HCT116 (cell line): ENCODE measurements around the gene SSTR5. TPM values are rescaled to one million over a fixed set of nuclear protein-coding genes. Genes with fewer than 3 reads are reported as not detected.

Experiments
- ATAC-seq: fragments of 200-7000 bp; cut with Tn5 transposase; 2 replicates; pipeline ENCODE4 v1.9.1; 2020; ENCODE audit warnings: mild to moderate bottlenecking, moderate library complexity
- BruUV-seq: library from RNA; stranded (reverse); fragments of 400-500 nt; replicated peaks from 2 replicates; lab custom pipeline; 2021; lab: Mats Ljungman, UMichigan
- CTCF ChIA-PET: fragments of 300-600 bp; sonication (Branson Sonifier 250); formaldehyde crosslinking; loops from one replicate; lab custom pipeline; 2021; ENCODE audit warnings: antibody characterized with exemption; lab: Charles Lee
- POLR2A ChIA-PET: fragments of 300-600, 350-600 bp; sonication (Branson Sonifier 250); formaldehyde crosslinking; loops from one replicate; lab custom pipeline; 2021; ENCODE audit warnings: antibody characterized with exemption; lab: Charles Lee
- RAD21 ChIA-PET, 2 experiments: fragments of 300-600 bp; sonication (Branson Sonifier 250); formaldehyde crosslinking; loops; one replicate each; lab custom pipeline; 2023; ENCODE audit warnings: low total read pairs in 2 of 2; ENCODE audit not compliant: uncharacterized antibody in 2 of 2, unreplicated experiment in 2 of 2, low non-redundant PET in 1 of 2; lab: Charles Lee
- DNase-seq: peaks from one replicate; pipeline ENCODE4 v3.0.0-alpha.2; 2010; ENCODE audit warnings: low read depth, low spot score
- H2AFZ ChIP-seq: fragments of 200-600 bp; shearing (Covaris generic), sonication (generic); 2 replicates; pipeline ENCODE4 v1.6.1; 2017; ENCODE audit warnings: low read depth, mixed run types, mixed read lengths, antibody characterized with exemption, low read length; ENCODE audit not compliant: poor library complexity, severe bottlenecking
- H3K27ac ChIP-seq: 2 replicates; pipeline ENCODE4 v1.5.1; 2012; ENCODE audit warnings: low read depth, low read length
- H3K27me3 ChIP-seq: fragments of 200-600 bp; sonication (generic); 2 replicates; pipeline ENCODE4 v1.6.1; 2016; ENCODE audit warnings: mixed run types, low read length, mixed read lengths; ENCODE audit not compliant: insufficient read depth
- H3K36me3 ChIP-seq, 2 experiments: fragments of 200-500 bp in 1 of 2; fragments of 200-600 bp in 1 of 2; sonication (Bioruptor generic) in 1 of 2; sonication (generic) in 1 of 2; 2 replicates each; pipeline versions ENCODE4 v1.5.1 to v1.6.1; 2014 to 2016; ENCODE audit warnings: low read length in 2 of 2, inconsistent platforms in 1 of 2, mixed read lengths in 1 of 2, mixed run types in 1 of 2; ENCODE audit not compliant: insufficient read depth in 2 of 2, control insufficient read depth in 1 of 2
- H3K4me1 ChIP-seq, 2 experiments: fragments of 200-600 bp in 1 of 2; sonication (generic) in 1 of 2; 2 replicates each; pipeline versions ENCODE4 v1.5.1 to v1.6.1; 2012 to 2017; ENCODE audit warnings: low read length in 2 of 2, inconsistent platforms in 1 of 2, mild to moderate bottlenecking in 1 of 2, mixed read lengths in 1 of 2, mixed run types in 1 of 2, moderate library complexity in 1 of 2; ENCODE audit not compliant: insufficient read depth in 2 of 2, control insufficient read depth in 1 of 2
- H3K4me2 ChIP-seq: fragments of 200-600 bp; sonication (generic); 2 replicates; pipeline ENCODE4 v1.6.1; 2017; ENCODE audit warnings: mixed run types, low read length, mixed read lengths
- H3K4me3 ChIP-seq, 2 experiments: fragments of 200-600 bp in 1 of 2; sonication (generic) in 1 of 2; replicated peaks in 1 of 2; 2 replicates each; pipeline ENCODE4 v1.5.1; 2011 to 2016; ENCODE audit warnings: low read length in 2 of 2, control low read depth in 1 of 2, low read depth in 1 of 2, mild to moderate bottlenecking in 1 of 2, mixed read lengths in 1 of 2, mixed run types in 1 of 2
- H3K79me2 ChIP-seq: fragments of 200-600 bp; sonication (generic); 2 replicates; pipeline ENCODE4 v1.6.1; 2017; ENCODE audit warnings: mild to moderate bottlenecking, mixed run types, low read length, moderate library complexity, mixed read lengths; ENCODE audit not compliant: insufficient read depth
- H3K9ac ChIP-seq: fragments of 200-600 bp; sonication (generic); 2 replicates; pipeline ENCODE4 v1.6.1; 2016; ENCODE audit warnings: low read length, mixed read lengths
- H3K9me2 ChIP-seq: fragments of 200-600 bp; sonication (generic), shearing (Covaris generic); 2 replicates; pipeline ENCODE4 v1.6.1; 2017; ENCODE audit warnings: mixed run types, mild to moderate bottlenecking, moderate library complexity; ENCODE audit not compliant: insufficient read depth
- H3K9me3 ChIP-seq, 2 experiments: fragments of 200-500 bp in 1 of 2; fragments of 200-600 bp in 1 of 2; sonication (Bioruptor generic) in 1 of 2; sonication (generic) in 1 of 2; 2 replicates each; pipeline ENCODE4 v1.6.1; 2014 to 2017; ENCODE audit warnings: low read length in 2 of 2, mixed read lengths in 2 of 2, inconsistent platforms in 1 of 2, low read depth in 1 of 2, mild to moderate bottlenecking in 1 of 2, mixed run types in 1 of 2, moderate library complexity in 1 of 2; ENCODE audit not compliant: control insufficient read depth in 1 of 2, insufficient read depth in 1 of 2
- H4K20me1 ChIP-seq: fragments of 200-600 bp; sonication (generic), shearing (Covaris generic); 2 replicates; pipeline ENCODE4 v1.6.1; 2017; ENCODE audit warnings: mixed run types, mild to moderate bottlenecking, moderate library complexity; ENCODE audit not compliant: insufficient read depth
- CBX3 ChIP-seq: IDR thresholded peaks from 2 replicates; pipeline ENCODE4 v1.6.1; 2012; ENCODE audit warnings: low read depth
- CEBPB ChIP-seq: IDR thresholded peaks from 2 replicates; pipeline ENCODE4 v1.6.1; 2012; ENCODE audit warnings: low read depth
- EGR1 ChIP-seq: IDR thresholded peaks from 2 replicates; pipeline ENCODE4 v1.6.1; 2012; ENCODE audit warnings: low read depth
- ELF1 ChIP-seq: IDR thresholded peaks from 2 replicates; pipeline ENCODE4 v1.6.1; 2012; ENCODE audit warnings: low read depth, borderline replicate concordance
- EZH2 ChIP-seq: fragments of 200-600 bp; sonication (generic); IDR thresholded peaks from 2 replicates; pipeline ENCODE4 v1.6.1; 2017; ENCODE audit warnings: antibody characterized with exemption, mixed run types
- FOSL1 ChIP-seq: IDR thresholded peaks from 2 replicates; pipeline ENCODE4 v1.6.1; 2012; ENCODE audit warnings: low read depth
- JUND ChIP-seq: IDR thresholded peaks from 2 replicates; pipeline ENCODE4 v1.6.1; 2012
- POLR2A ChIP-seq: IDR thresholded peaks from 2 replicates; pipeline ENCODE4 v1.7.0; 2011; ENCODE audit warnings: borderline replicate concordance; ENCODE audit not compliant: insufficient read depth, insufficient read length; ENCODE audit errors: extremely low read depth
- POLR2AphosphoS5 ChIP-seq: IDR thresholded peaks from 2 replicates; pipeline ENCODE4 v1.6.1; 2011; ENCODE audit warnings: mild to moderate bottlenecking, low read depth, low read length, moderate library complexity
- RAD21 ChIP-seq: IDR thresholded peaks from 2 replicates; pipeline ENCODE4 v1.6.1; 2012; ENCODE audit warnings: low read depth, mild to moderate bottlenecking
- SIN3A ChIP-seq: IDR thresholded peaks from 2 replicates; pipeline ENCODE4 v1.6.1; 2012; ENCODE audit warnings: low read depth
- SP1 ChIP-seq: IDR thresholded peaks from 2 replicates; pipeline ENCODE4 v1.6.1; 2012; ENCODE audit warnings: low read depth
- SRF ChIP-seq: IDR thresholded peaks from 2 replicates; pipeline ENCODE4 v1.6.1; 2012; ENCODE audit warnings: low read depth
- ZBTB33 ChIP-seq: IDR thresholded peaks from 2 replicates; pipeline ENCODE4 v1.6.1; 2011; ENCODE audit warnings: mild to moderate bottlenecking, low read length, moderate library complexity; ENCODE audit not compliant: insufficient replicate concordance; ENCODE audit errors: extremely low read depth
- ZFX ChIP-seq: fragments of 450-650 bp; IDR thresholded peaks from 2 replicates; pipeline ENCODE4 v1.6.1; 2017
- ZNF274 ChIP-seq: fragments of 200-500 bp; sonication (Bioruptor generic); IDR thresholded peaks from 2 replicates; pipeline ENCODE4 v1.6.1; 2014; ENCODE audit warnings: mild to moderate bottlenecking, low read depth, low read length, inconsistent platforms
- intact Hi-C: fragments of 100-400 bp; cut with micrococcal nuclease; formaldehyde crosslinking; loops from 2 replicates; pipeline ENCODE4 v1.10.0; 2022
- total RNA-seq: library from RNA; stranded (reverse); gene quantifications from one replicate; pipeline ENCODE4 v1.2.1, GENCODE V29; 2021; ENCODE audit not compliant: unreplicated experiment
- TF ChIP-seq, protein P1 (sequence below): IDR thresholded peaks from 2 replicates; pipeline ENCODE4 v1.6.1; 2012
- TF ChIP-seq, protein P2 (sequence below), 3 experiments: fragments of 200-600 bp in 1 of 3; sonication (generic) in 1 of 3; IDR thresholded peaks in 2 of 3; conservative IDR thresholded peaks in 1 of 3; 2 replicates each; pipeline ENCODE4 v1.5.1; 2012 to 2017; ENCODE audit warnings: low read depth in 2 of 3, low read length in 2 of 3, antibody characterized with exemption in 1 of 3, borderline replicate concordance in 1 of 3, control low read depth in 1 of 3, mild to moderate bottlenecking in 1 of 3, mixed read lengths in 1 of 3, mixed run types in 1 of 3, moderate library complexity in 1 of 3; ENCODE audit not compliant: insufficient read depth in 1 of 3
- TF ChIP-seq, protein P3 (sequence below): IDR thresholded peaks from 2 replicates; pipeline ENCODE4 v1.6.1; 2012; ENCODE audit warnings: low read depth

Gene SSTR5
- total RNA-seq, 1 experiment from 2014 or later, result 7.2 TPM

DNA sequence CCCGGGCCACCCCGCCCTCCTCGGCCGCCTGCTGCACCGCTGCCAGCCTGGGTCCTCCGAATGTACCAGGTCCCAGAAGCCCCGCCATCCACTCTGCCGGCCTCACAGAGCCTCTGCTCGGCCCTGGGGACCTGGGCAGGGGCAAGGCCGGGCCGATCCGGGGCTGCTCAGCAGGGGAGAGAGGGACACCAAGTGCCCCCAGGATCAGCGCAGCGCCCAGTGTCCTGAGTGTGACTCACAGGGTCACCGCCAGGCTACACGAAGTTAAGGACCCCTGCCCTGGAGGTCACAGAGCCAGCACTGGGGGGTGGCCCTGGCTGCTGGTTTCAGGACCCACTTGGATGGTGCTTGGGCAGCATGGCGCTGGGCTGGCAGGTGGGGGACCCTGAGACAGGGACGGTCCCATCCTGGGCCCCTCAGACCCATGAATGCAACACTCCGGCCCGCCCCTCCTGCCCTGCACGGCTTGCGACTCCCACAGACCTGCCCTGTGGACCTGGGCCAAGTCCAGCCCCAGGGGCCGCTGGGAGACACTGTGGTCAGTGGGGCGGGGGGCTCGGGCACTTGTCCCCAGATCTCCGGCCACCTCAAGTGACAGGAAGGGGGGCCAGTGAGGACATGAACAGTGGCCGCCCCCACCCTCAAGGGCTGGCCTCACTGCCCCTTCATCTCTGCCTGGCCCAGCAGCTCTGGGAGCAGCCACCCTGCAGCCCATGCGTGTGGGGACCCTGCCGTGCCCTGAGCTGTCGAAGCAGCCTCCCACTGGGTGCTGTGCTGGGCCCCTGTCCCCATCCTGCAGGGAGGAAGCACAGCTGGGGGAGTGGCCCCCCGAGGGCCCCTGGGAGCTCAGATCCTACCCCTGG is 23.2 kb upstream of the SSTR5 start (continued):
- TF ChIP-seq ZBTB33 (no peak), JUND (no peak), ZNF274 (no peak), SP1 (no peak), POLR2AphosphoS5 (no peak), ELF1 (no peak)
- TF ChIP-seq, protein P1, sequence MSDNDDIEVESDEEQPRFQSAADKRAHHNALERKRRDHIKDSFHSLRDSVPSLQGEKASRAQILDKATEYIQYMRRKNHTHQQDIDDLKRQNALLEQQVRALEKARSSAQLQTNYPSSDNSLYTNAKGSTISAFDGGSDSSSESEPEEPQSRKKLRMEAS, result no peak
- TF ChIP-seq, protein P2, sequence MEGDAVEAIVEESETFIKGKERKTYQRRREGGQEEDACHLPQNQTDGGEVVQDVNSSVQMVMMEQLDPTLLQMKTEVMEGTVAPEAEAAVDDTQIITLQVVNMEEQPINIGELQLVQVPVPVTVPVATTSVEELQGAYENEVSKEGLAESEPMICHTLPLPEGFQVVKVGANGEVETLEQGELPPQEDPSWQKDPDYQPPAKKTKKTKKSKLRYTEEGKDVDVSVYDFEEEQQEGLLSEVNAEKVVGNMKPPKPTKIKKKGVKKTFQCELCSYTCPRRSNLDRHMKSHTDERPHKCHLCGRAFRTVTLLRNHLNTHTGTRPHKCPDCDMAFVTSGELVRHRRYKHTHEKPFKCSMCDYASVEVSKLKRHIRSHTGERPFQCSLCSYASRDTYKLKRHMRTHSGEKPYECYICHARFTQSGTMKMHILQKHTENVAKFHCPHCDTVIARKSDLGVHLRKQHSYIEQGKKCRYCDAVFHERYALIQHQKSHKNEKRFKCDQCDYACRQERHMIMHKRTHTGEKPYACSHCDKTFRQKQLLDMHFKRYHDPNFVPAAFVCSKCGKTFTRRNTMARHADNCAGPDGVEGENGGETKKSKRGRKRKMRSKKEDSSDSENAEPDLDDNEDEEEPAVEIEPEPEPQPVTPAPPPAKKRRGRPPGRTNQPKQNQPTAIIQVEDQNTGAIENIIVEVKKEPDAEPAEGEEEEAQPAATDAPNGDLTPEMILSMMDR (IDR thresholded peaks at IDR 0.05 in 2 of 3, conservative IDR thresholded peaks at IDR 0.05 in 1 of 3; ENCODE audit: borderline replicate concordance in 1 of 3, insufficient read depth in 1 of 3, low read depth in 2 of 3, low read length in 2 of 3), result no peak

DNA sequence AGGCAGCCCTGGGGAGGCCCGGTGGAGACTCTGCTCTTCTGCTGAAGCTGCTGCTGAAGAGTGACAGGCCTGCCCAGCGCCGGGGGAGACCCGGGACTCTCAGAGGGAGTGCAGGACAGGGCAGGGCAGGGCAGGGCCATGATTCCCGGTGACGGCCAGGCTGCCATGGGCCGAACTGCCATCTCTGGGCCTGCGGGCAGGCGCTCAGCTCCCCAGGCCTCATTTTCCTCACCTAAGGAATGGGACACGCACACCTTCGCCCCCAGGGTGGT is 22.6 kb upstream of the SSTR5 start:
- ChIA-PET RAD21 (no interaction called here), POLR2A (no interaction called here)
- TF ChIP-seq FOSL1 (no peak), JUND (no peak), CEBPB (no peak), POLR2A (no peak), RAD21 (no peak), SRF (no peak), EZH2 (no peak), ZFX (no peak), EGR1 (no peak), SP1 (no peak), CBX3 (no peak), SIN3A (no peak)
- TF ChIP-seq, protein P1, result no peak
- TF ChIP-seq, protein P3, sequence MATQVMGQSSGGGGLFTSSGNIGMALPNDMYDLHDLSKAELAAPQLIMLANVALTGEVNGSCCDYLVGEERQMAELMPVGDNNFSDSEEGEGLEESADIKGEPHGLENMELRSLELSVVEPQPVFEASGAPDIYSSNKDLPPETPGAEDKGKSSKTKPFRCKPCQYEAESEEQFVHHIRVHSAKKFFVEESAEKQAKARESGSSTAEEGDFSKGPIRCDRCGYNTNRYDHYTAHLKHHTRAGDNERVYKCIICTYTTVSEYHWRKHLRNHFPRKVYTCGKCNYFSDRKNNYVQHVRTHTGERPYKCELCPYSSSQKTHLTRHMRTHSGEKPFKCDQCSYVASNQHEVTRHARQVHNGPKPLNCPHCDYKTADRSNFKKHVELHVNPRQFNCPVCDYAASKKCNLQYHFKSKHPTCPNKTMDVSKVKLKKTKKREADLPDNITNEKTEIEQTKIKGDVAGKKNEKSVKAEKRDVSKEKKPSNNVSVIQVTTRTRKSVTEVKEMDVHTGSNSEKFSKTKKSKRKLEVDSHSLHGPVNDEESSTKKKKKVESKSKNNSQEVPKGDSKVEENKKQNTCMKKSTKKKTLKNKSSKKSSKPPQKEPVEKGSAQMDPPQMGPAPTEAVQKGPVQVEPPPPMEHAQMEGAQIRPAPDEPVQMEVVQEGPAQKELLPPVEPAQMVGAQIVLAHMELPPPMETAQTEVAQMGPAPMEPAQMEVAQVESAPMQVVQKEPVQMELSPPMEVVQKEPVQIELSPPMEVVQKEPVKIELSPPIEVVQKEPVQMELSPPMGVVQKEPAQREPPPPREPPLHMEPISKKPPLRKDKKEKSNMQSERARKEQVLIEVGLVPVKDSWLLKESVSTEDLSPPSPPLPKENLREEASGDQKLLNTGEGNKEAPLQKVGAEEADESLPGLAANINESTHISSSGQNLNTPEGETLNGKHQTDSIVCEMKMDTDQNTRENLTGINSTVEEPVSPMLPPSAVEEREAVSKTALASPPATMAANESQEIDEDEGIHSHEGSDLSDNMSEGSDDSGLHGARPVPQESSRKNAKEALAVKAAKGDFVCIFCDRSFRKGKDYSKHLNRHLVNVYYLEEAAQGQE, result no peak

More for the DNA sequence above, 22.6 kb upstream of the SSTR5 start:
- no peak for ATAC-seq
- intact Hi-C loops, result loop anchor here (10.0 kb wide), 1 partner anchor 155 kb away; no protein-coding TSS in a partner anchor
- no peak for DNase-seq
- Histone ChIP-seq H3K36me3 (no peaks in the 10 kb centered on the region), H2AFZ (no peak overlapping the region), H3K9me3 (no peaks in the 10 kb centered on the region), H3K27me3 (no peaks in the 10 kb centered on the region), H4K20me1 (no peaks in the 10 kb centered on the region), H3K9me2 (no peaks in the 10 kb centered on the region), H3K4me3 (no peak overlapping the region), H3K9ac (no peak overlapping the region), H3K27ac (no peak overlapping the region), H3K4me1 (peaks cover 19 to 31% of the 10 kb centered on the region in 2 experiments), H3K4me2 (no peak overlapping the region), H3K79me2 (no peaks in the 10 kb centered on the region)
- CTCF ChIA-PET, result no interaction called here
- no TSS peak for BruUV-seq
